ENCODE data around the gene HDHD2.

The HDHD2 gene

DNA sequence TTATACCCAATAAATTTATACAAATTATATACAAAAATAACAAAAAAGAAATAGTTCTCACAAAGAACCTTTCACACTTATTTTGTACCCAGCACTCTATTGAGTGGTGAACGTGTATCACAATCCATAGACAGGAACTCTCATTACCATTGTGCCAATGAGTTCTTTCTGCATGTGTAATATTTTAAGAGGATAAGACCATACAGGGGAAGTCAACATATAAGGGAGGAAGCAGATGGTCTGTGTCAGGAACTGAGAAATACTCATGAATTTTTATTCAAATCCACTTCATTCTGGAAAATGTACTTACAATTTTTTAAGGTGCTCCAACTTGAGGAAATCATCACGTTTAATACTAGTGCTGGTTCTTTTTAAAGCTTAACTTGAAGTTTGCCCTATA lies 87.8 kb downstream of the HDHD2 start:
- H3K4me3 ChIP-seq (ENCODE audit: low read depth, low read length) = no peak overlapping the region
- TF ChIP-seq, protein P1, sequence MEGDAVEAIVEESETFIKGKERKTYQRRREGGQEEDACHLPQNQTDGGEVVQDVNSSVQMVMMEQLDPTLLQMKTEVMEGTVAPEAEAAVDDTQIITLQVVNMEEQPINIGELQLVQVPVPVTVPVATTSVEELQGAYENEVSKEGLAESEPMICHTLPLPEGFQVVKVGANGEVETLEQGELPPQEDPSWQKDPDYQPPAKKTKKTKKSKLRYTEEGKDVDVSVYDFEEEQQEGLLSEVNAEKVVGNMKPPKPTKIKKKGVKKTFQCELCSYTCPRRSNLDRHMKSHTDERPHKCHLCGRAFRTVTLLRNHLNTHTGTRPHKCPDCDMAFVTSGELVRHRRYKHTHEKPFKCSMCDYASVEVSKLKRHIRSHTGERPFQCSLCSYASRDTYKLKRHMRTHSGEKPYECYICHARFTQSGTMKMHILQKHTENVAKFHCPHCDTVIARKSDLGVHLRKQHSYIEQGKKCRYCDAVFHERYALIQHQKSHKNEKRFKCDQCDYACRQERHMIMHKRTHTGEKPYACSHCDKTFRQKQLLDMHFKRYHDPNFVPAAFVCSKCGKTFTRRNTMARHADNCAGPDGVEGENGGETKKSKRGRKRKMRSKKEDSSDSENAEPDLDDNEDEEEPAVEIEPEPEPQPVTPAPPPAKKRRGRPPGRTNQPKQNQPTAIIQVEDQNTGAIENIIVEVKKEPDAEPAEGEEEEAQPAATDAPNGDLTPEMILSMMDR (IDR thresholded peaks at IDR 0.05; ENCODE audit: low read depth, low read length) = no peak
